ENCODE measurements around the gene ADGRV1. TPM values are rescaled to one million over a fixed set of nuclear protein-coding genes. Genes with fewer than 3 reads are reported as not detected.

ADGRV1 gene
- total RNA-seq, 1 donor, result 0.18 TPM

GRCh38 chr5:90689064-90689463 is 130.5 kb downstream of the ADGRV1 start:
- DNase-seq (ENCODE audit: low read depth), result no peak
- no peak overlapping the region for H3K4me3 ChIP-seq (ENCODE audit: low read depth, low read length)
- no peak for TF ChIP-seq CTCF (IDR thresholded peaks at IDR 0.05; ENCODE audit: insufficient read depth, low read length)

- DNase-seq (ENCODE audit: low read depth), result no peak
- no peak overlapping the region for H3K4me3 ChIP-seq (ENCODE audit: low read depth, low read length)
- TF ChIP-seq CTCF (IDR thresholded peaks at IDR 0.05; ENCODE audit: insufficient read depth, low read length), result no peak
Measured at GRCh38 chr5:90690307-90690706, 131.7 kb downstream of the ADGRV1 start.

- TF ChIP-seq CTCF (IDR thresholded peaks at IDR 0.05; ENCODE audit: insufficient read depth, low read length), result no peak
- no peak for DNase-seq (ENCODE audit: low read depth)
- H3K4me3 ChIP-seq (ENCODE audit: low read depth, low read length), result no peak overlapping the region
Measured at GRCh38 chr5:90691533-90691932, 132.9 kb downstream of the ADGRV1 start.

GRCh38 chr5:90696153-90696552 is 137.6 kb downstream of the ADGRV1 start:
- no peak overlapping the region for H3K4me3 ChIP-seq (ENCODE audit: low read depth, low read length)
- DNase-seq (ENCODE audit: low read depth), result no peak
- no peak for TF ChIP-seq CTCF (IDR thresholded peaks at IDR 0.05; ENCODE audit: insufficient read depth, low read length)

GRCh38 chr5:90700299-90700698 is 141.7 kb downstream of the ADGRV1 start:
- no peak overlapping the region for H3K4me3 ChIP-seq (ENCODE audit: low read depth, low read length)
- TF ChIP-seq CTCF (IDR thresholded peaks at IDR 0.05; ENCODE audit: insufficient read depth, low read length), result no peak
- DNase-seq (ENCODE audit: low read depth), result no peak

GRCh38 chr5:90703932-90704331 is 145.3 kb downstream of the ADGRV1 start:
- no peak for DNase-seq (ENCODE audit: low read depth)
- no peak for TF ChIP-seq CTCF (IDR thresholded peaks at IDR 0.05; ENCODE audit: insufficient read depth, low read length)

GRCh38 chr5:90707698-90708097 is 149.1 kb downstream of the ADGRV1 start:
- H3K4me3 ChIP-seq (ENCODE audit: low read depth, low read length), result no peak overlapping the region
- no peak for DNase-seq (ENCODE audit: low read depth)
- TF ChIP-seq CTCF (IDR thresholded peaks at IDR 0.05; ENCODE audit: insufficient read depth, low read length), result no peak

More at GRCh38 chr5:90703932-90704331, 145.3 kb downstream of the ADGRV1 start:
- no peak overlapping the region for H3K4me3 ChIP-seq (ENCODE audit: low read depth, low read length)
